Posterior vena cava (tissue), 2 donors: ENCODE data around the gene PRDM1. TPM values are rescaled to one million over a fixed set of nuclear protein-coding genes. Genes with fewer than 3 reads are reported as not detected.

Experiments
- DNase-seq: peaks from one replicate; pipeline ENCODE4 v3.0.0-alpha.2; 2020; ENCODE audit warnings: low spot score
- intact Hi-C, 2 donors: fragments of 100-400 bp; cut with DNase I; formaldehyde crosslinking; loops; one replicate each; pipeline versions ENCODE4 v1.14.1 to v1.14.2; 2022 to 2023
- total RNA-seq, 2 donors: library from RNA; stranded (reverse); fragmentation: NEBNext Ultra II Directional; extraction: Animal tissue kit (Norgen Biotek cat#: 25700); gene quantifications; one replicate each; pipeline ENCODE4 v1.2.1, GENCODE V29; 2021
- donor health status: DM: yes; HTN: yes; CAD: no.
- donor health status: DM: yes; HTN: yes; CAD: no.

Gene PRDM1
- total RNA-seq, 2 donors from 2014 or later, result 2.4 to 2.9 TPM

DNA sequence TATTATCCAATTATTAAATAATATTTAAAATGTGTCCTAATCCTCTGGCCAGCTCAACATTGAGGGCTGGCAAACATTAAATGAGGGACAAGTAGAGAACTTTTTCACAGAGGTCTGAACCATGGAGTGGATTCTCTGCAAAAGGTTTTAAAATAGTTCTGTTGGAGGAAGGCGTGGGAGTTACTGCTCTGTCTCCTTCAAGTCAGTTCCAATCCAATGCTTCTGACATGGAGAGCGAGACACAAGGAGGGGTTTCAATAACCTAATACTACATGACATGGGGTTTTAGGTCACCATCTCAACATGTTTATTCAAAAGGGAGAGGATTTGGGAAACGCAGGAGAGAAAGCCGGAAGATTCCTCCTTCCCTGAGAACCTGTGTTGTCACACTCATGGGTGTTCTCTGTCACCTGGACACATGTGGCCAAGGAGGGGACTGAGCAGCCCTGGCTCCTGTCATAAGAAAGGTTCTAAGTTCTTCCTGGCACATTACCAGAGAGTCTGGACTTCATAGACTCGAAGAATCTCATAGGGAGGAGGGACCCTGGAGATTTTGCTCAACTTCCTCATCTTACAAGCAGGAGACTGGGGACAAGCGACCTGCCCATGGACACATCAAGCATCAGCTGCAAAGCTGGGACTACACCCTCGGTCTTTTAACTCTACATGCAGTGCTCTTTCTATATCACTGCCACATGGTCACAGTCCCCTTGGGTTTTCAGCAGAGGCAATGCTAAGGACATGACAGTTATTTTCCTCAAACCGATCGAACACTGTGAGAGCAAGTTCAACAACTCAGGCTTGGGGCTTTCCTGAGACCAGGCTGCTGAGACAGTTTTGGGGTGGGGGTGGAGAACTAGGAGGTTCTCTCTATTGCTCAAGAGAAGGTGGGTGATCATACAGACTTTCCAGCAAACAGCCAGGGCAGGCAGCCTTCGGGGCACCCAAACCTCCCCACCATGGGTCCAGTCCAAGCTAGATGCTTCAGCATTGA is 38.6 kb downstream of the PRDM1 start:
- intact Hi-C loops, result no loop called here
- DNase-seq, result no peak

DNA sequence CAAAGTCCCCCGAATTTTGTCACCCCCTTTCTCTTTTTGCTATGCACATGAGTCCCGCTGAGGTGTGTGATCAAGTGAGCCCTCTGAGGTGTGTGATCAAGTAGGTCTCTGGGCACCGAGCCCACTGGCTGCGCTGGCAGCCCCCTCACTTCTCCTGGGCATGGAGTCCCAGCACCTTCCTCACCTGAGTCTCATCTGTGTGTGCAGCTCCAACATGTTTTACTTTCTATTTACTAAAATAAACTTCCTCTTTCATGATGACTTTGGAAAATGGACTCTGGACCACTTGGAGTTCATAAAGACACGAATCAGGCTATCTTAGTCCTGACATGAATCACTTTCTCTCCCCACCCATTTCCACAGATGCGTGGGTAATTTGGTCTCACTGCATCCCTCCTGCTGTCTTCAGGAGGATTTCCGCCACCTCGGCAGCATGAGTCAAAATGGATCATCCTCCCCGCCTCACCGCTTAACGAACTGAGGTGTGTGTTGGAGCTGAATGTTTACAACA is 39.8 kb downstream of the PRDM1 start:
- intact Hi-C loops, result no loop called here
- no peak for DNase-seq

DNA sequence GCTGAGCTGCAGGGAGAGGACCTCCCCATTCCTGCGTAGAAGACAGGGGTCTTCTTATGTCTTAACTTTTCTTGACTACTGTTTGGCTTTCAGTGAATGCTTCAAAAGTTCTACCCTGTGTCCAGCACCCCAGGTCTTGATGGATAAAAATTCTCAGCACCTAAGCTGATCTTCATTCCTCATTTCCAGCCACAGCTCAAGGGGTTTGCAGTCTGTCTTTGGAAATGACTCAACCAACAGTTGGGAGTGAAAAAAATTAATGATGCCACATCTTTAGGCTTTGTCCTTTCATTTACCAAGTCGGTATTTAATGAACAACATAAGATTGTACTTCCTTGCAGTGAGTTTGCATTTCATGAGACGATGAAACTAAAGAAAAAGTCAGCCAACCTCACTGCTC is 40.3 kb downstream of the PRDM1 start:
- intact Hi-C loops, result no loop called here
- DNase-seq, result no peak

DNA sequence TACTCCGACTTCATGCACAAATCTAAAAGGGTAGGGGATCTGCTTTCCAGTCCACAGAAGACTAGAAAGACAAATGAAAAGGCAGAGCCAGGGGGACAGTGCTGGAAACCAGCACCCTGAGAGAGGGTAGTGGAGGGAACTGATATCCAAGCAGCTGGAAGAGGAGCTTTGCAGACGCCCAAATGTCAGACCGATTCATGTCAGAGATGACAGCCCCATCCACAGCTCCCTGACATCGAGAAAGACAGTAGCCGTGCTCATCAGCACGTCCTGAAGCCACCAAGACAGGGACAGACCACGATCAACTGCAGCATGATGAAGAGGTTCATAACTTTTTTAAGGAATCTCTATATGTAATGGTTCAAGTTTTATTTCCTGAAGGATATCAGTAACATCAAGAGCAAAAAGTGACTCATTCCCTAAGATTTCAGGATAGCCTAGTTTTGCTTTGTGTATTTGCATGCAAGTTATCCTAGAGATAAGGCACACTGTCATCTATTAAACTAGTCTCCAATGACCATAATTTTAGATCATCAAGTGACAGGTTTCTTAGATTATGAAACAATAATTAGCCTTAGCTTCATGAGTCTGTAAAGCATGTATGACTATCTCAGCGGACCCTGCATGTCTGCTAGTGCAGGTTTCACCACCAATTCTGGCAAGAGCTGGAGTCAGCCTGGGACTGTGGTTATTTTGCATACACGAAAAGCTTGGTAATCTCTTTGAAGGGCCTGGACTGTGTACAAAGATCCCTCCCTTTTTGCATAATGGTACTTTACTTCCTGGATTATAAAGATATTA is 43.0 kb downstream of the PRDM1 start:
- no peak for DNase-seq
- intact Hi-C loops, result no loop called here

DNA sequence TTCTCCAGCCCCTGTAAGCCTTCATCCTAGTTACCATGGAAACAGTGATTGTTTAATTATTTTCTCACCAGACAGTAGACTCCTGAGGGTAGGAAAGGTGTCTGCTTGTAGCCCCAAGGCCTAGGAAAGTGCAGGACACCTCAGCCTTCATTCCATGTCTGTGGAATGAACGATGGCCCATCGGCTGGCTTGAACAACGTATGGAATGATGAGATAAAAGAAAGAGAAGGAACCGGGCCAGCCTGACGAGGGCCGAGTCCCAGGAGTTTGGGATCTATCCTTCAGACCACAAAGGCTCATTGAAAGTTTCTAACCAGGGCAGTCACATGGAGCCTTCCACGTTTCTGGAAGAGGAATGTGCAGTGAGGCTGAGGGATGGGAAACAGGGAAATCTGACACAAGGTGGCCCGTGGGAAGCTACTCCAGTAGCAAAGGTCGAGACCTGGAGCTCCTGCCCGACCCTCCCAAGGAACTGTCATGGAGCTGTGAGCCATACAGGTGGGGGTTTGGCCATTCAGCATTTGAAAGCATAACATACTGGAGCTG is 46.1 kb downstream of the PRDM1 start:
- no peak for DNase-seq
- intact Hi-C loops, result no loop called here

DNA sequence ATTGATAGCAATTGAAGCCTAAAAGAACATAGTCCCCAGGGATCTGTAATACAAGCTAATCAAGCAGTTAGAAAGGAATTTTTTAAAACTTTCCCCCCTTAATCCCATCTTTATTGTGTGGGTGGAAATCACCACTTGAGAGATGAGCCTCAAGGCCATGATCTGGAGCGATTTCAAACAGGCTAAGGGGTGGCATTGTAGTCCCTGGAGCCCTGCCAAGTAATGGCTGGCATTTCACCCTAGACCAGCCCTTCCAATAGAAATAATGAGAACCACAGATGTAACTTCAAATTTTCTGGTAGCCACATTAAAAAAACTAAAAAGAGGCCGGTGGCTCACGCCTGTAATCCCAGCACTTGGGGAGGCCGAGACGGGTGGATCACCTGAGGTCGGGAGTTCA is 46.9 kb downstream of the PRDM1 start:
- DNase-seq, result no peak
- intact Hi-C loops, result no loop called here

DNA sequence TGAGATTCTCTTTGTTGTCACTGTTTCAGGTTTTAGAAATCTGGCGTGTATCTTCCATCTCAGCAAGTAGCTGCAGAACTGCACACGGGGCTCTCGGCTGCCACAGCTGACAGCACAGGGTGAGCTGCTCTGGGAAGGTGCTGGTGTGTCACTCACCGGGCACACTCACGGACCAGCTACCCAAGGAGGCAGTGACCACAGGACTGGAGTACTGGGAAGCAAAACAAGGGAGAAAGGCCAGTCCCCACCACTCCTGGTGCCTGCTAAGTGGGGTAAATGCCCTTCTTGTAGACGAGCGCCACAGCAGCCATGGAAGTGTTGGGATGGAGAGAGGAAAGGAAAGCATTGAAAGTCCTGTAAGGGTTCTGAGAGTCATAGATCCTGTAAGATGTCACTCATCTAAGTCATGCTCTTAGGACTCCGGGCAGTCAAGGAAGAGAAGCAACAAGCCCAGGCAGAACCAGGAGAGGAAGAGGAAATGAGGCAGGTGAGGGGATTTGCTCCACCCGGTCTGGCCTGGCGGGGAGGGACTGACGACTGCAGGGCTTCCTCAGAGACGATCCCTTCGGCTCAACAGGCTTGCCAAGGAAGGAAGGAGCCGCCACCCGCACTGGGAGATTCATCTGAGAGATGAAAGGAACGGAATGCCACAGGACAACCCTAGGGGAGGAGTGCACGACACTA is 48.1 kb downstream of the PRDM1 start:
- intact Hi-C loops, result no loop called here
- no peak for DNase-seq

DNA sequence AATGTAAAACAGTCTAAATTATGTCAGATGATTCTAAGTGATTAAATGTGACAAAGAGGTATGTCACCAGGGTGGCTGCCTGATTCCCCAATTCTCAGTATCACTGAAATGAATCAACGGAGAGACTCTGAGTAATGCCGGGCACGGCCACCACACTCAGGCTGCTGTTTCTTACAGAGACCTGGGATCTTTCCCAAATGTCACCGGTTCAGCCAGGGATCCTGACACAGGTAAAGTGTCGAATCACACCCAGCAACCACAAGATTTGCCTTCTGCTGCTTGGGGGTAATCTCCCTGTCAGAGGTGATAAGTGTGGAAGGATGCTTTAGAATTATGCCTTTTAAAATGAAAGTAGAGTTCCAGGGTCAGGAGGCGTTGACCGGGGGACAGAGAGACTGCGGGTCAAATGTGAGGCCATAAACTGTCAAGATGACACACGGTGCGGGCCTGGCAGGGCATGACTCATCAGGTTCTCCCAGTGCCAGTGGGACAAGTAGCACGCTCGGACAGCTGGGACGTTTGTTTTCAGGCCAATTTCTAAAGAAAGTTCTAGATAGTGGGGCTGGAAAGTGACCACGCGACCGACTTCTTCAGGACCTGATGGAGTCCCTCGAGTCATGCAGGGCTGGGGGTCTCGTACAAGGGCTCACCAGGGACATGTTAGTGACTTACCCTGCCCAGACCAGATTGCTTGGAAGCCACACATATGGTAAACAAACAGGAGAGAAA is 48.9 kb downstream of the PRDM1 start:
- DNase-seq, result no peak
- intact Hi-C loops, result loop anchor here in 1 of 2 donors (1.0 kb wide), 1 partner anchor 46 kb away; no protein-coding TSS in a partner anchor

DNA sequence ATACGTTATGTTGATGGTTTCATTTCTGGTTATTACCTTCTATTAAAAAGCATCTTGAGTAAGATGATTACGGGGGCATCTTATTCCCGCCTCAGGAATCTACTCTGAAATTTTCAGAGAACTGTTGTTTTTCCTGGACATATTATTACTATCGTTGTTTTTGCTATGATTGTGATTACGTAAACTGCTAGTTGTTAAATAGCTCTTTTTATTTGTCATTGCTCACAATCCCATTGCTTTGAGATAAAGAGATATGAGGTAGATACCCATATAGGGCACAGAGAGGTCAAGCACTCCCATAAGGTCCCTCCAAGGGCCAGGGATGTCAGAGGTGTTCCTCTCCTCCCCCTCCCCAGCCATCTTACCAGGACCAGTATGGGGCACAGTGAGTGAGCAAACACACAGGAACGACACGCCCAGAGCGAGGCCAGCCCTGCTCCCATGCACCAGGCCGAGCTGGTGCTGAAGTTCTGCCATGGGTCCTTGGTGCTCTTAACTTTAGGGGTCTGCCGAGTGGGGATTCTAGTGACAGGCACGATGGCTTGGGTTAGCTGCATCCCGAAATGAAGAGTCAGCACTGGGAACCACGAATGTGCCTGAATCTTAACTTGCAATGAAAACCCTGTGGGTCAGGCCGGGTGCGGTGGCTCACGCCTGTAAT is 49.9 kb downstream of the PRDM1 start:
- no peak for DNase-seq
- intact Hi-C loops, result loop anchor here in 1 of 2 donors (1.0 kb wide), 1 partner anchor 47 kb away; no protein-coding TSS in a partner anchor

DNA sequence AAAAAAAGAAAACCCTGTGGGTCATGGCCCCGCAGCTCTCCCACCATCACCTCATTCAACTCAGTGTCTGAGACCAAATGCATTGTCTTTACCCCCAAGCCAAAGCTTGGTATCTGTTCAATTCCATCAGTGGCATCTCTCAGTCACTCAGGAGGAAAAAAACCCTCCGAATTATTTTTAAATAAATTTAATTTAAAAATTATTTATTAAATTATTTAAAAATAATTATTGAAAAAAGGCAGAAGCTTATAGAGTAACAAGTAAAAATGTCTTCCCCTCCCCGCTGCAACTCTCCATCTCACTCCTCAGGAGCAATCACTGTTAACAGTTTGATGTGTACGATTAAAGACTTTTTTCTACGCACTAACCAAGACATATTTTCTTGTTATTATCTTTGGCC is 50.7 kb downstream of the PRDM1 start:
- intact Hi-C loops, result no loop called here
- no peak for DNase-seq

DNA sequence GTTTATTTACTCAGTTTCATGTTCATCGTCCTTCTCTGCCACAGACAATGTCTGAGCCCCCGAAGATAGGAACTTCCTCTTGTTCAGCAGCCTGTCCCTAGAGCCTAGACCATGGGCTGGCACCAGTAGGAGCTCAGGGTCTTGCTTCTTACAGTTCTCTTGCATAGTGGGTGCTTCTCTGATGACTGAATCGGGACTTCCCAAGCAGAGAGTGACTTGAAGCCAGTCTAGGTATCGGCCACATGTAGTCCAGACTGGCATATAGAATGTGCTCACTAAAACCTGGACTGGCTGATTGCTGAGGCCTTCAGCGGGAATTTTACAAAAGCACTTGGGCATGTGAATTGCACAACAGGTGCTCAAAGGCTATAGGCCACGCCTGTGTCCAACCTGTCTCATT is 52.0 kb downstream of the PRDM1 start:
- no peak for DNase-seq
- intact Hi-C loops, result no loop called here

DNA sequence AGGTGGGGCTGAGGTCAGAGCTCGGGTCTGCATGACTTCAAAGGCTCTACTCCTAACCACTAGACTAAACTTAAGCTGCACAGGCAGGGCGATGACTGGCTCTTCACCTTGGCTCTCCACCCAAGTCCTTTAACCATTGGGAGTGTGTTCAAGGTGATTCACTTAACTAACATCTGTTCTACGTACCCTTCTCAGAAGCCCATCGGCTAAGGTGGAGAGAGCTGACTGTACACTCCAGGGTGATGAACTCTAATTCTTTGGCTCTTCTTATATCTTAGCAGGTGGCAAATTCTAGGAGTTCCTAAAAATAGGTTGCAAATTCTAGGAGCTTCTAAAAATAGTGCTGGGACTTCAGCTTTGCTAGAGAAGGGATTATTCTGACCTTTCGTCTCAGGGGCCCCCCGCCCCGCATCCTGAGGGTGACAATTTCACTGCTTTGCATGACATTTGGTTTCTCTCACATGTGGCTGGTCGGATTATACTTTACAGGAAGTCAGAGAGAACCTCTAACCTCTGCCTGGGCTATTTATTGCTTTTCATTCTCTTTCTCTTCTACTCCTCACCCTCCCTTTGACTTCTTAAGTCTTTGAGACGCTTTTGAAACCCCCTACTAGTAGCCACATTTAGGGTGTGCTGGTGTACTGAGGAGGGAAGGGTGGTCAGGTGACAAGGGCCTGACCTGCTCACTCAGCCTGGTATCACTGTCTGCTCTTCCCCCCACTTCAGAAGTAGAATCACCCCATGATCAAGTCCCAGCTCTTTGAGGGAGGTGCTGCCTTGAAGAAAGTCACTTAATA is 55.5 kb downstream of the PRDM1 start:
- intact Hi-C loops, result no loop called here
- no peak for DNase-seq

DNA sequence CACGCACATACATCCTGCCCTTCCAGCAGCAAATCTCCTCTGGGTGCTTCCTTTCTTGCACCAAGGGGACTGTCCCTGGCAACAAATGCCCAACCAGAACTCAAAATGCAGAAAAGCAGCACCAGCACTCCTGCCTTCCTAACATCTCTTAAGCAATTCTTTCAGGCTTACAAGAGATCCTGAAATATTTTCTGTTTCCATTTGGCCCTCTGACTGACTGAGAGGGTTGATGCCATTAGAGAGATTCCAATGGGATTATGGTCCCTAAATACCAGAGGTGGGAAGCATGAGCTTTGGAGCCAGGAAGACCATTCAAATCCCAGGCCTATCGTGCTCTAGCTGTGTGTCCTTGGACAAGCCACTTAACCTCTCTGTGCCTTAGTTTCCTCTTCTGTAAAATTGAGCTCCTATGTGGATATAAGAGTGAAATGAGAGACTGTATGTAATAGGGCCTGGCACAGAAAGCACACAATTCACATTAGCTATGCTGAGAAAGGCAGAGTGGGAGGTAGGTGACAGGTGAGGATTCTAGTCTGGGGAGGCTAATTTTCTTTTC is 56.8 kb downstream of the PRDM1 start:
- DNase-seq, result no peak
- intact Hi-C loops, result no loop called here

DNA sequence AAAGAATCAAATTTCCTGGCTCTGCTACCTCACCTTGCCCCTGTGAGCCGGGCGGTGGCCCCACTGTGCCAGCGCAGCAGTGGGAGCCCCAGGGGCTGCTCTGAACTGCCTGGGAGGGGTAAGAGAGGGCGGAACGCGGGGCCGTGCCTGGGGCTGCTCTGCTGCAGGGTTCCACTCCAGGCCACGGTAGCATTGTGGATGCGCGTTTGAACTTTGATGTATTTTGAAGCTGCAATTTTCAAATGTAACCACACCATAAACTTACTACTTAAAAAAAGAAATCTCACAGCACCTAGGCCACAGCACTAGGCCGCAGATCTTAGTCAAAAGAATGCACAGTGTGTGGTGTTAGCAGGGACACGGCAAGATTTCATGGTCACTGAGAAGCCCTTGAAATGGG is 57.5 kb downstream of the PRDM1 start:
- intact Hi-C loops, result no loop called here

DNA sequence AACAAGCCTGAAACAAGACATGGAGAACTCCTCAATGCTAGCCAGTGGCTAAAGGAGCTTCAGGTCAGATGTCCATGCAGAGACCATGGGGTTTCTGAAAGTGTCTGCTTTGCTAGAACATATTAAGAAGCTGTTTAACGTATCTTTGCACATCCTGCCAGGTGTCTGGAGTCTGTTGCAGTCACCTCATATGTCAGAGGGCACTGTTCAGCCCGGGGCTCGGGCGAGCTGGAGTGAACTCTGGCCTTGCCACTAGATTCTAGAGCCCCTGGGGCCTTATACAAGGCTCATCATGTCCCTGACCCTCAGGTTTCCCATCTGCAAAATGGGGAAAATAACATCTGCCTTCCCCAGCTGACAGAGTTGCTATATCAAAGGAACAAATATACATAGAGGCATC is 59.0 kb downstream of the PRDM1 start:
- intact Hi-C loops, result no loop called here

More for the DNA sequence above, 57.5 kb downstream of the PRDM1 start:
- DNase-seq, result no peak

DNA sequence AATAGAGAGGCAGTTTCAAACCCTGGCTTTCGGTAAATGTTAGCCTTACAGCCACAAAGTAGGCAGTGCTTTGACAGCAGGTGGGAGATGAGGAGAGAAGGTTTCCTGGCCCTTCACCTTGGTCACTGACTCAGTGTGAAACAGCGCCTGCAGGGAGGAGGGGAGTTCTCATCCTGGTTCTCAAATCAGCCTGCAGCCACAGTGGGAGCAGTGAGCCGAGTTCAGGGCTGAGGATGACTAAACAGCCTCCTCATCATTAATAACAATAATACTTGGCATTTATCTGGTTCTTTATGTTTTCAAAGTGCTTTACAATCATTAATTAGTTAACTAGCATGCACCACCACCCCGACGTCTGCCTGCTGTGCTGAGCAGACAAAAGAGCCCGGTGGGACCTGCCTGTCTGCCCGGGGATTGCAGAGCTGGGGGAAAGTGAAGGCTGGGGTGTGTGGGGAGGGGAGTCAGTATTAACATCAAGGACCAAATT is 59.6 kb downstream of the PRDM1 start:
- intact Hi-C loops, result no loop called here
- DNase-seq, result no peak

More for the DNA sequence above, 59.0 kb downstream of the PRDM1 start:
- DNase-seq, result no peak

DNA sequence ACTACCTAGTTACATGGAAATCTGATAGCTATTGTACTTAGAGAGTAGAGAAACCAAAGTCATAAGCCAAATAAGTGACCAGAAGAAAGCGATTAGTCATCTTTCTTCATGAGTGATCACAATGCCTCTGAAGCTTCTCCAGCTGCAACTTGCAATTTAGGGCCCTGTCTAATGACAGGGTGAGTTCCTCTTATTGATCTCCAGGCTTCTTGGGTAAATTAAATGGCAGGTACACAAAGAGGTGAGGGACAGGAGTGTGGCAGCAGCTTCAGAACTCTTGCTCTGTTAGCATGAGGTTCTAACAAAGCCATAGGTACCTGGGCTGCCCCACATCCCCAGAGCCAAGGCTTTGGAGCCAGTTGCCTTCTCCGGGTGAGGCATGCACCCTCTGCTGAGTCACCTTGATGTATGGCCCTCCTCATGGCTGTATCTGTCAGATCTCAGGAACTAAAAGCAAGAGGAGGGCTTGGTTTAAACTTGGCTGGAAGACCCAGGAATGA is 60.8 kb downstream of the PRDM1 start:
- intact Hi-C loops, result no loop called here
- no peak for DNase-seq
